Forelimb muscle (tissue), 1 donor: ENCODE measurements around the gene LRRC49. TPM values are rescaled to one million over a fixed set of nuclear protein-coding genes. Genes with fewer than 3 reads are reported as not detected.

Experiments
- DNase-seq: peaks from one replicate; pipeline ENCODE4 v3.0.0-alpha.2; 2013; ENCODE audit warnings: low read depth
- polyA plus RNA-seq: library from polyadenylated mRNA; unstranded; fragments of 120-200 nt; gene quantifications from one replicate; pipeline ENCODE4 v1.2.1, GENCODE V29; 2013; ENCODE audit not compliant: insufficient read length

The LRRC49 gene
- polyA plus RNA-seq, 1 donor, result 6.0 TPM

DNA sequence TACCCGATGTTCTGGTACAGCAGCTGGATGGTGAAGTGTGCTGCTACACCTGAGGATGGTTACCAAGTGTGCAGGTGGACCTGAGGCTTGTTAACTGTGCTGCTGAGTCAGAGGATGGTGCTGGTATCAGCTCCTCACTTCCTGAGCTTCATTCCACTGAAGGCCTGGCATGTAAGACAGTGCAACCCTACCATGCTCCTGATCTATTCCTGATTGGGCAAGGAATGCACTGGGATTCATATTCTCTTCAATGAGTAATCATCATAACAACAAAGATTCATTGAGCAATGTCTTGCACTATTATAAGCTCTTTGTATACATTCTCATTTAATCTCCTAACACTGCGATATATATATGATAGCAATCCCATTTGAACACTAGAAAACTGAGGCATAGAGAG, 159.7 kb downstream of the LRRC49 start:
- no peak for DNase-seq

DNA sequence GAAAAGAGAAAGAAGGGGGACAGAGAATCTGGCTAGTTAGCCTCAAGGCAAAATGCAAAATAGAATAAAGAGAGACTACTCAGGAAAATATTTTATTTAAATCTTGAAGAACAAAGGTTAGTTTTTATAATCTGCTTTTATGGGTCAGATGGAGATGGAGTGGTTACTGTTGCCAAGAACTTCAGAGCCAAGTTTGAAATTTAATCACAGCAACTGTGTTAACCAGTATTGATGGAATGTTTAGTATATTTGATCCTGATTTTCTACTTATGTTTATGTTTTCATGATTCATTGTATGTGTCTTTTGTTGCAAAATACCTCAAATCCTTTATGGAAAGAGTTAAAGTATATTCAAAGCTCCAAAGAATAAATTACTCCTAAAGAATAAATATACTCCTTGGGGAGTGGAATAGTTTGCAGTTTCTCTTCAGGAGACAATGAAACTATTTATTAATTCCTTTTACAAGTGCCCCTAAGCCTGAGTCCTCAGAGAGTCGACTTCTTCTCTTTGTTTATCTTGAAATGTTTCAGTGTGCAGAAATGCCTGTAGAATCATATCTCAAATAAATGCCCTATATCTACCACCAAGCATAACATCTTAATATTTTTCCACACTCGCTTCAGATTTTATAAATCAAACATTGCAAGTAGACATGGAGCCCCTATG, 161.8 kb downstream of the LRRC49 start:
- DNase-seq, result no peak

DNA sequence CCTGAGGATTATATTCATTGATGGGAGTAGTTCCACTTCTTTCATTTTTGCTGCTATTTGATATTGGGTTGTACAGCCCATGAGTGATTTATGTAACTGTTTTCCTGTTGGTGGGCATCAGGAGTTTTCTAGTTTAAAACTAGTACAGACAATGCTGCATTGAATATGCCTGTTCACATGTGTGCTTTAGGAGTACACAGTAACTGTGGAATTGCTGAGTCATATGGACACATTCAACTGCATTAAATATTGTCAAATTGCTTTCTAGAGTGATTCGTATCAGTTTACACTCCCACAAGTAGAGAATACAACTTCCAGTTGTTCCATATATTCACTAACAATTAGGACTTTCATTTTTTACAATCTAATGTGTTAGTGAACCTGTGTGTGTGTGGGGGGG, 162.8 kb downstream of the LRRC49 start:
- DNase-seq, result no peak

DNA sequence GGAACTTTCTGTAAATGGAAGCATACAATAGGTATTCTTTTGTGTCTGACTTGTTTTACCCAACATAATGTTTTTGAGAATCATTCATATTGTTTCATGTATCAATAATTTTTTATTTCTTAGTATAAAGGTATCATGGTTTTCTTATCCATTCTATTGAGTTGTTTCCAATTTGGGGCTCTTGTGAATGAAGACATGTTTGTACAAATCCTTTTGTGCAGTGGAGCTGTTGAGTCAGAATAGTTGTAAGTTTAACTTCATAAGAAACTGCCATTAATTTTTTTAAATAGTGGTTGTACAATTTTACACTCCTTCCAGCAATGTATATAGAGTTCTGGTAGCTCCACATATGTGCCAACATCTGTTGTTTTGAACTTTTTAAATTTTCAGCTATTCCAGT, 163.5 kb downstream of the LRRC49 start:
- DNase-seq, result no peak

DNA sequence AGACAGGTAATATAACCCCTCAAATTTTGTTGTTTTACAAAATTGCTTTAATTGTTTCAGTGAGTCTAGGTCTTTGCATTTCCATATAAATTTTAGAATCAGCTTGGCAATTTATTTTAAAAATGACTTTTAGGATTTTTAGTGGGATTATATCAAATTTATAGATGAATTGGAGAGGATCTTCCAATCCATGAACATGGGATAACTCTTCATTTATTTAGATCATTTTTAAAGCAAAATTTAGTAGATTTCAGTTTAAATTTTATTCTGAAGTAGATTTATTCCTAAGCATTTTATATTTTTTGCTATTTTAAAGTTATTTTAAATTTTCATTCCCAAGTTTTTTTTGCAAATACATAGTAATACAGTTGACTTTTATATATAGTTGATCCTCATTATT, 164.5 kb downstream of the LRRC49 start:
- DNase-seq, result no peak

DNA sequence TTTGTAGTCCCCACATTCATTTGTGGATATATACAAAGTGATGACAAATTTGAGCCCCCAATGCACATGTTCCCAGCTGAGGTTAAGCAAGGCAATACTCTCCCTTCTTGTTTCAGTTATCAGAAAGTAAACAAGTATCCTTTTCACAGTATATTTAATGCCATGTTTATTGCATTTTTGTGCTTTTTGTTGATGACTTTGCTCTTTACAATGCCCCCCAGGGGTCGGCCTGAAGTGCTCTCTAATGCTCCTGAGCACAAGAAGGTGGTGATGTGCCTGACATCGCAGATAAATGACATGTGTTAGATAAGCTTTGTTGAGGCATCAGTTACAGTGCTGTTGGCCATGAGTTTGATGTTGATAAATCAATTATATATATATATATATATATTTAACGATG, 165.0 kb downstream of the LRRC49 start:
- no peak for DNase-seq

DNA sequence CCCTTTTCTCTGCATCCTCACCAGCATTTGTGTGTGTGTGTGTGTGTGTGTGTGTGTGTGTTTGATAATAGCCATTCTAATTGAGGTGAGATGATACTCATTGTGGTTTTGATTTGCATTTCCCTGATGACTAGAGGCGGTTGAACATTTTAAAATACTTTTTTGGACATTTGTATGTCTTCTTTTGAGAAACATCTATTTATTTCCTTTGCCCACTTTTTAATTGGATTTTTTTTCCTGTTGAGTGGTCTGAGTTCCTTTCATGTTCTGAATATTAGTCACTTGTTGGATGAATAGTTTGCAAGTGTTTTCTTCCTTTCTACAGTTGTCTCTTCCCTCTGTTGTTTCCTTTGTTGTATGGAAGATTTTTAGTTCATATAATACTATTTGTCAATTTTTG, 168.4 kb downstream of the LRRC49 start:
- DNase-seq, result no peak

DNA sequence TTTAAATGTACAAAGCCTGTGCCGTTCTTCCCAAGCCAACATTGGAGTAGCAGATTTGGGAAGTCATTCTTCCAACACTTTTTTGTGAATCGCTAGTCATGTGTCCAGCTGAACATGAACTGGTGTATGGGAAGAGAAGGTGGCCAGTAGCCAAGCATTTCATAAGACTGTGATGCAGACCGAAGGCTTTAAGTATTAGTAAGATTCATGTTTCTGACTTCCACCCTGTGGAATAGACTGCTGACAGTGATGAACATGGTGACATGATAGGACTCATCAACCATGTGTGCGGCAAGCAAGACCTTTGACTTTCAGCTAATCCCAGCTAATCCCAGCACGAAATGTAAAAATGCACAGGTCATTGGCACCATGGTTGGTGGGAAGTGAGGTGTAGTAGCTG, 174.4 kb downstream of the LRRC49 start:
- DNase-seq, result no peak

DNA sequence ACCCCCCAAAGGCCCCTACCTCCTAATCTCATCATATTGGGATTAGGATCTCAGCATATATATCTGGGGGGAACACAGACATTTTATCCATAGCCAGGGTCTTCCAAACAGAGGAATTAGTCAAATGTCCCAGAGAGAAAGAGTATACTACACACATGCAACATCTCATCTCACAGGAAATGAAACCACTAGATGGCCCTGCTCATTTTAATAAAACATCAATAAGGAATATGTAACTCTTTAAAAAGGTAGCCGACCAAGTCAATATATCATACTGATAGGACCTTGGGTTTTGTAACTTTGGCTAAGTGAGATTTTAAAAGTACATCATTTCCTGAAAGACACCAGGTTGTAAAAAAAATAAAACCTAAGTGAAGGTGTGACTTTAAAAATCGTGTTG, 177.1 kb downstream of the LRRC49 start:
- DNase-seq, result no peak

DNA sequence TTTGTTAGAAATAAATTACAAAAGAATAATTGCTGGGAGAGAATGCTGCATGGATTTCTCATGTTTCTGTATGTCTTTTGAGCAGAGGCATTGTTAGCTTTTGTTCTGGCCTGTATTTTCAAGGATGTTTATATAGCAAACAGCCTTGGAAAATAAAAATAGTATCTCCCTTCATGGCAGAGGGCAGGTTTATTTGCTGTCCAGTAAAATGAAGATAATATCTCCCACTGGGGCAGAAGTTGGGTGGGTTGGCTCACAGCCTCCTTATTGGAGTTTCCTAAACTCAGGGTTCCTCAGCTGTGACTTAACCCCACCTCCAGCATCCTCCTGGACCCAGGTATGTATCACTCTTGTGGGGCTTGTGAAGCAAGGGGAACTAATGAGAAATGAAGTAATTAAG, 178.9 kb downstream of the LRRC49 start:
- no peak for DNase-seq

DNA sequence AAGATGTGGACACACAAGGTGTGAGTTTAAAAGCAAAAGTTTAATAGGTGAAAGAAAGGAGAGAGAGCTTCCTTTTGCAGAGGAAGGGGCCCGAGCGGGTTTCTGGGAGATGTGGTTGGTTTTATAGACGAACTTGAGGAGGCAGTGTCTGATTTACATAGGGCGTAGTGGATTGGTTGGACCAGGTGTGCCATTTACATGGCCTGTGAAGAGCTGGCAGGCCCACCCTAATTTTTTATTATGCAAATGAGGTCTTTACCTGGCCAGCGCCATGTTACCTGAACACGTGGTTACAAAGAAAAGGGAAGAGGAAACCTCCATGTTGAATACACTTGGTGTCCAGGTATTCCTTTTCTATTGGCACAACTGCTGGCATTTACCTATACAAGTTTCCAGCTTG, 179.8 kb downstream of the LRRC49 start:
- no peak for DNase-seq

DNA sequence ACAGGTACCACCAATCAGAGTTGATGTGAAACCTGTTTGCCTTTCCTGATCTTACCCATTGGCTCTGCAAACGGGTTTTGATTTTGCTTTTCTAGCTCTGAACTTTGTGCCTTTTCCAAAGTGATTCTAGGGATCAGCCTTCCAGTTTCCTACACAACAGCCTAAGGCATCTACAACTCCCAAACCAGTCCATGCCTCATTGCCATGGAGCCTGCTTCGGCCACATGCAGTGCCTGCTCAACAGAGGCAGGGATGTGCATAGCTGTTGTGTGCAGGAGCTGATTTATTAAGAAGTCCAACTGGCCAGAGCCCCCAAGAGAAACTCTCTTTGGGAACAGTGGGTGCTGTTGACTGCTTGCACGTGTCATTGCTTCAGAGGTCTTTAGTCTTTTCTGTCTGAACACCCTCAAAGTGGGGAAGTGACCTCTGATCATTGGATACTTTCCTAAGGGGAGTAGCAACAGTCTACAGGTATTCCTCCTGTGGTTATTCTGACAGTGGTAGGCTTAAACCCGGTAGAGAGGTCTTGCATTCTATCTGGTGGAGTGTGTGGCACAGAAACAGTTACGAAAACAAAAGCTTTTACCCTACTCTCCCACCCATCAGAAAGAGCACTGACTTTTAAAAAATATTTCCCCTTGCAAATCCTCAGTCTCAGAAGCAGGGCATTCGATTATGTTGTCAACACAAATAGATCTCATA, 186.0 kb downstream of the LRRC49 start:
- DNase-seq, result no peak

DNA sequence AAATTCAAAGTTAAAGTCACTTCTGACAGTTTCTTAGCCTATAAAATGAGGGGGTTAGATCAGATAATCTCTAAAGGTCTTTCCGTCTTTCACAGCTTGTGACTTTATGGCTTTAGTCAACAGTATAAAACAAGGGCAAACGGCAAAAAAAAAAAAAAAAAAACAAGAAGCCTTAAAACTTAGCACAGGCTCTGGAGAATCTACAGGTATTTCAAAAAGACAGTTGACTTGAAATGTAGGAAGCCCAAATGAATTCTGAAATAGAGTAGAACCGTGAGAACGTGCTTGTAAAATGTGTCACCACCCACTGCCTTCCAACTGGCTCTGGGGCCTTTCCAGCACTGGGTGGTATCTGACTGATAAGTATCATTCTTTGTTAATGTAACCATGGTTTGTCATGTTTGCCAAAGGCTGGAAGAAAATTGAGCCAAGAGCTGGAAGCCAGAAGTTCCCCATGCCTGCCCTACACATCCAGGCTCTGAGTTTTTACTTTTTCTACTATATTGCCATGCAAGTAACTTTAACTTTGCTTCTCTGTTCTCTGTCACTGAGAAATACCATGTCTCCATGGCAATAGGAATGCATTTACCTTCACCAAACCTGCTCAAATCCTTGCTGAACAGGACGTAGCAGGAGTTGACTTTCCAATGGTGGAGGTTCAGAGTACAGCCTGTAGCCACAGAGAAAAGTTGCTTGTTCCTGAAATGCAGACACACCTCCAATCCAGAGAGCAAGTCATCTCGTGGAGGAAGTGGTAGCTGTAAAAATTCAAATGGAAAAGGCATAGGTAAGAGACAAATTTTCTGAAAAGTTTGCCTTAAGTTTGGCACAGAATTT, 186.8 kb downstream of the LRRC49 start:
- no peak for DNase-seq

DNA sequence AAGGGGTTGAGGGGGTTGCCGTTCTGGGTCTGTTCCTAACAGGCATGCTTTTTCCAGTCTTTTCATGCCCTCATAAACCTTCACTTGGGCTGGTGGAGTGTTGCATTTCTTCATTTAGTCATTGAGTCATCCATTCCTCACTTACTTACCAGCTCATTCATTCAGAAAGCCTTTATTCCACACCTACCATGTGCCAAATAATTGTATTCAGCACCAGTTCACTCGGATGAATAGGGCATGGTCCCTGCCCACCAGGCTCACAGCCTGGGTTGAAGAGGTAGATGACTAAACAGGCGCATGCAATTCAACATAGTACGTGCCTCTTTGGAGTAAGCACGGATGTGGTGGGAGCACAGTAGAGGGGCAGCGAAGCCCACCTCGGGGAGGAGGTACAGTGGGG, 187.5 kb downstream of the LRRC49 start:
- DNase-seq, result no peak

DNA sequence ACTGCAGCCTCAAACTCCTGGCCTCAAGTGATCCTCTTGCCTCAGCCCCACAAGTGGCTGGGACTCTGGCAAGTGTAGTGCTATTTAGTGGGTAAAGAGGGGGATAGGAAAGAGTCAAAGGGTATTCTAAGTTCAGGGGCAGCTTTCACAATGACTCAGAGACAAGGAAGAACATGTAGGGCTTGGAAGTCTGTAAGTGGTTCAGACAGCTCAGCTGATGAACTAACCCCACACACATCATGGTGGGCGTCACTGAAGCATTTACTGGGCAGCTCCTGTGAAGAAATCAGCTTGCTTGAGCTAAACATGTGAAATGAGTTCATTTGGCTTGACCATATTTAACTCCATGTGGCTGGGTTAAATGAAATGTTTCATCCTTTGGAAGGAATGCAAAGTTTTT, 188.1 kb downstream of the LRRC49 start:
- DNase-seq, result no peak

DNA sequence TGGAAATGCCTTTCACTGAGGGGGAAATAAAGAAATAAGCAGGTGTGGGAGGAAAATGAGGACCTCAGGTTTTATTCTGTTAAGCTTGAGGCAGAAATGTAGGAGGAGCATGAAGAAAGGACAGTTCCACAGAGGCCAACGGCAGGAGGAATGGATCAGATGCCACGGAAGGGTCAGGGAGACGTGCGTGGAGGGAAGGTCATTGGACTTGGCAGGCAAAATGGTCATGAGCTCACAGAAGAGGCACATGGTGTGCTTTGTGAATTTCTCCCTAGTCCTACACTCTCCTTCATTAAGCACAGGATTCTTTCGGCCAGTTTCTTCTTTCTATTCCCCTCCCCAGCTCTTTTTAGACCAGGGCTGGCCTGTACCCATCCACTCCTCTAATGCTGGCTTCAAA, 190.2 kb downstream of the LRRC49 start:
- no peak for DNase-seq

DNA sequence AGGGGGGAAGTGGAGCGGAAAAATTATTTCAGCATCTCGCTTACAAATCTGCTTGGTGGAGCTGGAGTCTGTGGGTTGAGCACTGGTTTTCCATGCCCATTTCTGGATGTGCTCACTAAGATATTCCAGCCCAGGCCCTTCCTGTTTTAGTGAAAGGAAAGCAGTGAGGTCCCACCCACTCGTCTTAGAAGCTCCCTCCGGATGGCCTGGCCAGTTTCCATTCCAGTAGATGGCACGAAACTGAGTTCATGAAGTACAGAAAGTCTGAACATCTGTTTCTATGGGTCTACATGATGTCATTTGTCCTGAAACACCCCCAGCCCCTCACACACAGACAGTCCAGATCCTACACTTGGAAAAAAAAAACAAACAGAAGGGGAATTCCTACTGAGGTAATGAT, 190.7 kb downstream of the LRRC49 start:
- DNase-seq, result no peak

DNA sequence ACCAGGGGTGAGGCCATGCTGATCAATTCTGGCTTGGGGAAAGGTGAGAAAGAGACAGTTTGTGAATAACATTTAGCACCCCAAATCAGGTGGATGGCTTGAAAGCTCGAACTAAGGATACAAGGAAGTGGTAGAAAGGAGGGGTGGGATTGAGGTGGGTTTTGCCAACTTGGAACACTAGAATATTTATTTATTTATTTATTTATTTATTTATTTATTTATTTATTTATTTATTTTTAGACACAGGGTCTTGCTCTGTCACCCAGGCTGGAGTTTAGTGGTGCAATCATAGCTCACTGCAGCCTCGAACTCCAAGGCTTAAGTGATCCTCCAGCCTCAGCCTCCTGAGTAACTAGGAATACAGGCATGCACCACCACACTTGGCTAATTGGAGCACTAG, 191.6 kb downstream of the LRRC49 start:
- no peak for DNase-seq

DNA sequence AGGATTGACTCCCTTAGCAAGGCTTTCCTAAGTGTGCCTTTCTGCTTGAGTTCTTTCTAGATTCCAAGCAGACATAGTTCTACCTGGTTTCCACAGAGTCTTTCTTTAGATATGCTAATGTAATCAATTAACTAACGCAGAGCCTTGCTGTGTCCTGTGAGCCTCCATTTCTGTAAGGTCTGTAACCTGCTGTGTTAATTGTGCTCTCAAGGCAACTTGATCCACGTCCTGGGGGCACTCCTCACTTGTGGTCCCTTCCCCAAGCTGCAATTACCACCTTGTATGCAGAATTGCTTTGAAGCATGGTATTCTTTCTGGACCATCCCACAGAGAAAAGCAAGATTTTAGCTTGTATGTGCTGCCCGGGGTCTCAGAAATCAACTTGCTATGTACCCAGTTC, 193.2 kb downstream of the LRRC49 start:
- DNase-seq, result no peak

DNA sequence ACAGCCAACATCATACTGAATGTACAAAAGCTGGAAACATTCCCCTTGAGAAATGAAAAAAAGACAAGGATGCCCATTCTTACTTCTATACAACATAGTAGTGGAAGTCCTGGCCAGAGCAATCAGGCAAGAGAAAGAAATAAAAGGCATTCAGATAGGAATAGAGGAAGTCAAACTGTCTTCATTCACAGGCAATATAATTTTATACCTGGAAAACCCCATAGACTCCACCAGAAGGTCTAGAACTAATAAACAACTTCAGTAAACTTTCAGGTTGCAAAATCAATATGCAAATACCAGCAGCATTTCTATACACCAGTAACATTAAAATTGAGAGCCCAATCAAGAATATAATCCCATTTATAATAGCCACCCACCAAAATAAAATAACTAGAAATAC, 195.5 kb downstream of the LRRC49 start:
- DNase-seq, result no peak

DNA sequence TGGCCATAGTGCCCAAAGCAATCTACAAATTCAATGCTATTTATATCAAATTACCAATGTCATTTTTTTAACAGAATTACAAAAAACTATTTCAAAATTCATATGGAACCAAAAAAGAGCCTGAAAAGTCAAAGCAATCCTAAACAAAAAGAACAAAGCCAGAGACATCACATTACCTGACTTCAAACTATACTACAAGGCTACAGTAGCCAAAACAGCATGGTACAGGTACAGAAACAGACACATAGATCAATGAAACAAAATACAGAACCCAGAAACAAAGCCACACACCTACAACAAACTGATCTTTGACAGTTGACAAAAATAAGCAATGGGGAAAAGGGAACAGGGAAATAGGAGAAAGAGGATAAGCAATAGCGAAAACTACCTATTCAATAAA, 196.1 kb downstream of the LRRC49 start:
- no peak for DNase-seq

DNA sequence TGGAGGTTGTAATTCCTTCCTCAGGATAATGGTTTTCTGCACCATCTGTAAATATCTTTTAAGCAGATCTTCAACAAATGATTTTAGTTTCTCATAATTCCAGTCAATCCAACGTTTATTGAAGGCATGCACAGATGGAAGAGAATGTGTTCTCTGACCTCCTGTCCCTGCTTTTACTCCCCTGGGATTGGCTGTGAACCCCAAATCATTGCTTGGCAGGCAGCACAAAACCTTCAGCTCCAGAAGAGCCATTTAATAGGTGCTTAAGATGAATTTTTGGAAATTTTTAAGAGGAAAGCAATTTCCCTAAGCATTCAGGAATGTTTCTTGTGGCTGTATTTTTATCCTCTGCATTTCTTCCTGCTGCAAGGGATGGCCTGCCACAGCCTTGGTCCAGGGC, 197.2 kb downstream of the LRRC49 start:
- no peak for DNase-seq

DNA sequence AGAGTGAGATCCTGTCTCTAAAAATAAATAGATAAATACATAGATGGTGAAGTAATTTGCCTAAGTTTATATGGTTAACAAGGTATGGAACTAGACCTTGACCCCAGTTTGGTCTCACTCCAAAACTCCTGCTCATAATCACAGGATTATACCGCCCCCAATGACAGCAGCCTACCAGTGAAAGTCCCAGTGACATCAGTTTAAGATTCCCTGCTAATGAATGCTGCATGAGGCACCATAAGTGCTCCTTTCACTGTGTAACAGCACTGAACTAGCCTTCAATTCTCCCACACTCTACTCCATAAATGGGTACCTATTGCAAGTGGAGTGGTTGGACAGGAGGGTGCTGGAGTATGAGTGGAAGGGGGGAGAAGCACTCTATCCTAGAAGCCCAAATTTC, 199.0 kb downstream of the LRRC49 start:
- DNase-seq, result no peak
